NCI-H2081 (cell line): ENCODE results near the gene EGR1.

Source experiments
- DNase-seq, 2 experiments: peaks; one replicate each; lab custom pipeline; 2025; lab: John Stamatoyannopoulos, UW

Gene EGR1

GRCh38 chr5:138465261-138466124 lies at the start of gene EGR1:
Gene EGR1 (plus strand): TSS chr5:138465479. CDS start chr5:138465762, 283 bp downstream.
- peak; percentile 85 for DNase-seq

DNA sequence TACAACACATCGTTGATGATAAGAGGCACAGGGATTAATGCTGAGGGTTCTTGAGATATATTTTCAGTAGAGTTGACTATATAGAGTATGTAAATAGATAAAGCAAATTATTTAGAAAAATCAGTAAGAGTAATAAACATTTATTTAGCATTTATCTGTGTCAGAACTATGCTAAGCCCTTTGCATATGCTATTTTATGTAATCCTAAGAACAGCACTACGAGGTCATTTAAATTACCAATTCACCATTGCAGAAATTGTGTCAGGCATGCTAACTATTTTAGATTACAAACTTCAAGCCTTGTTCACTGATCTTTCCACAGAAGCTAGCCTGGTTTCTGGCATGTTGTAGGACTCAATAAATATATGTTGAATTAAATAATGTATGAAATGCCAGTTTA lies 46.8 kb upstream of the EGR1 start:
- no peak for DNase-seq

DNA sequence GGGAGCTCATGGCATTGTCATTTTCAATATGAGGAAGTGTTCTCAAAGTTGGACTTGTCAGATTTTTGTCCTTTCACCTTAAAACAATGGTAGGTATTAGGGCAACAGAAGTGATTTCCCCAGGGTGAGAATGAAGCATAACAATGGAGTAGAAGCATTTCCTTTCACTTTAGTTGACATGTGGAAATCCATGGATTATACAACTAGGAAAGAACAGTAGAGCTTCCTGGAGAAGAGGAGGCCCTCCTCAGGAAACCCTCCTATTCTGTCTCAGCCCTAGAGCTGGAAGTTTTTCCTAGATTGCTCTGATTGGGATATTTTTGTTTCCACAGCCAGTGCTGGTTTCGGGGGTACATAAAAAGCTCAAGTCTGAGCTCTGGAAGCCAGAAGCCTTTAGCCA lies 40.2 kb upstream of the EGR1 start:
- no peak for DNase-seq

GRCh38 chr5:138435943-138436342 lies 29.3 kb upstream of the EGR1 start:
- DNase-seq: no peak

- no peak for DNase-seq
Observed at GRCh38 chr5:138438003-138438723, 27.1 kb upstream of the EGR1 start.

DNA sequence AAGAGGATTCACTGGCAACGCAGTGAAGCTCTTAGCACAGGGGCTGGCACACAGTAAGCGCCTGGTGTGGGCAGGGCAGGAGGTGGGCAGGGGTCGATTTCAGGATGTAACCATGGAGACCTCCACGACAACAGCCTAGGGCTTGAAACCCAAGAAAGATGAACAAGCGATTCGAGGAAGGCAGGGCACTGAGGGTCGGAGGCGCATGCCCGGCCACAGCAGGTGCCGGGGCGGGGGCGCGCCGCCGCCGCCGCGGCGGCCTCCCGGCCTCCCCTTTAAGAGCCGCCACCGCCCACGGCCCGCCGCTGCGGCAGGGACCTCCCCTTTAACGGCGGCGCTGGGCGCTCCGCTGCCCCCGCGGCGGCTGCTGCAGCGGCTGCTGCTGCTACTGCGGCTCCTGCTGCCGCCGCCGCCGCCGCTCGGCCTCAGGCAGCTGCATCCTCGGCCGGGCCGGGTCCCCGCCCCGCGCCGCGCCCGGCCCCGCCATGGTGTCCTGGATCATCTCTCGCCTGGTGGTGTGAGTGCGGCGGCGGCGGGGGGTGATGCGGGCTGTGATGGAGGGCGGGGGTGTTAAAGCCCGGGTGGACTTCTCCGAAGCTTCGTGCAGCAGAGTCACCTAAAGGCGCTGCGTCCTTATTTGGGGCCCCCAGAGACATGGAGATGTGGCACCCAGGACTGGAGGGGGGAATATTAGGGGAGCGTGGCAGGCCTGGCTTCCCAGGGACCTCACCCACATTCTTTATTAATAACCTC lies 26.4 kb upstream of the EGR1 start, which contains the start of gene REEP2:
TSS of gene REEP2 (plus strand) at position 334 of the 753 bp plus-strand sequence. CDS start at position 486, 152 bp downstream.
- peak; percentile 26 to 51 for DNase-seq

DNA sequence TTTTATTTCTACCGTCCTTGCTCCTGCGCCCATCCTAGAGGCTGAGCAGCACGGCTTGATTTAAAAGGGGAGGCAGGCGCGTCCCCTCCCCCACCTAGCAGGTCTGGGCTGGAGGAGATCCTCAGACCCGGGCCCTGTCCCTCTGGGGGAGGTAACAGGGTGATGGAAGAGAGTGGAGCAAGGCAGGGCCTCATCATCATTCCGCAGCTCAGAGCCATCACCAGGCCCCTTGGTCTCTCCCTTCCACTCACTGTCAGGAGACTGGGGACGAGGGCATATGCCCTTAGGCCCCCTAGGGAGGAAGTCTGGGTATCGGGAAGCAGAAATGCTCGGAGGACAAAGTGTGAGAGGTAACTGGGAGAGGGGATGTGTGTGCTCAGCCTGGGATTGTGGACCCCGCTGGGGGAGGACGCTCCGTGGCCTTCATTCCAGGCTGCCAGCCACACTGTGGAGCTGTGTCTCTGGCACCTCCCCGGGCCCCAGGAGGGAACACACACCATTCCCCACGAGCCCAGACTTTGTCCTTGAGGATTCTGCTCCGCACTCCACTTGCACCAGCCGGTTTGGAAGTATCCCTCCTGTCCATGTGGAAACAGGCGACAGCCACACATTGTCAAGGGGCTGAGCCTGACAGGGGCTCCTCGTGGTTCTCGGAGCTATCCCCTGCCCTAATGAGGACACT lies 25.7 kb upstream of the EGR1 start:
- DNase-seq: no peak

- no peak for DNase-seq
Observed at GRCh38 chr5:138440159-138441073, 24.9 kb upstream of the EGR1 start.

DNA sequence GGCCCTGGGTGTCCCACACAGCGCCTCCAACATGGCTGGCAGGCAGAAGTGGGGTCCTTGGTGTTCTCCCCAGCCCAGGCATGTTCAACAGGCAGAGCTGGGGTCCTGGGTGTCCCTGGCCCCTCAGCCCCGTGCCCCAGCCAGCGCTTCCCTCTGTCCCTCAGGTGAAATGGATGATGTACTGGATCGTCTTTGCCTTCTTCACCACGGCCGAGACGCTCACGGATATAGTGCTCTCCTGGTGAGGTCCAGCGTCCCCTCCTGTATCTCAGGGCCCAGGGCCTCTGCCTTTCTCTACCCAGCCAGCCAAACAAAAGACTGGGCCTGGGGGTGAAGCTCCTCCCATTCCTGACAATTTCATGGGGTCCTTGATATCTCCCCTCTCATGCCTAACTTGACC lies 24.1 kb upstream of the EGR1 start:
- DNase-seq: no peak

DNA sequence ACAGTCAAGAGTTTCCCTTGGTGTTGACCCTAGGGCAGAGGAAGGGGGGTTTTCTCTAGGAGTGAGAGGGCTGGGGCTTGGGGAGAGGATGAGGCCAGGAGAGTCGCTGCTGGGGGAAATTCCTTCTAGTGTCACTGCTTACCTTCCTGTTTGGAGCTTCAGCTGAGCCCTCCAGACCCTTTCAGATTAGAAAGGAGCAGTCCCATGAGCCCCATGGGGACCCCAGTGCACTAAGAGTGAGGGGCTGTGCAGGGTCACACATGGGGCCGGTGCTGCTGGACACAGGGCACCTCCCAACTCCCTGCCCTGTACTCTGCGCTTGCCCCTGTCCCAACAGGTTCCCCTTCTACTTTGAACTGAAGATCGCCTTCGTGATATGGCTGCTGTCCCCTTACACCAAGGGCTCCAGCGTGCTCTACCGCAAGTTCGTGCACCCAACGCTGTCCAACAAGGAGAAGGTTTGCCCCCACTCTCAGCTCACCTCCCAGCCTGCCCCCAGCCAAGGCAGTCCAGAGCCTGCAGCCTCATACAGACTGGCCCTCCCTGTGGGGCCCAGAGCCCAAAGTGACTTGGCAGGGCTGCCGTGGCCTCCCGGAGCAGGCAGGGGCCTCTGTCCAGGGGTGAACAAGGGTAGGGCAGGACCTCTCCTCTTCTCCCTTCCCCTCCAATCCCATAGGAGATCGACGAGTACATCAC lies 21.1 kb upstream of the EGR1 start:
- DNase-seq: no peak

GRCh38 chr5:138444774-138445546 lies 20.3 kb upstream of the EGR1 start:
- no peak for DNase-seq

DNA sequence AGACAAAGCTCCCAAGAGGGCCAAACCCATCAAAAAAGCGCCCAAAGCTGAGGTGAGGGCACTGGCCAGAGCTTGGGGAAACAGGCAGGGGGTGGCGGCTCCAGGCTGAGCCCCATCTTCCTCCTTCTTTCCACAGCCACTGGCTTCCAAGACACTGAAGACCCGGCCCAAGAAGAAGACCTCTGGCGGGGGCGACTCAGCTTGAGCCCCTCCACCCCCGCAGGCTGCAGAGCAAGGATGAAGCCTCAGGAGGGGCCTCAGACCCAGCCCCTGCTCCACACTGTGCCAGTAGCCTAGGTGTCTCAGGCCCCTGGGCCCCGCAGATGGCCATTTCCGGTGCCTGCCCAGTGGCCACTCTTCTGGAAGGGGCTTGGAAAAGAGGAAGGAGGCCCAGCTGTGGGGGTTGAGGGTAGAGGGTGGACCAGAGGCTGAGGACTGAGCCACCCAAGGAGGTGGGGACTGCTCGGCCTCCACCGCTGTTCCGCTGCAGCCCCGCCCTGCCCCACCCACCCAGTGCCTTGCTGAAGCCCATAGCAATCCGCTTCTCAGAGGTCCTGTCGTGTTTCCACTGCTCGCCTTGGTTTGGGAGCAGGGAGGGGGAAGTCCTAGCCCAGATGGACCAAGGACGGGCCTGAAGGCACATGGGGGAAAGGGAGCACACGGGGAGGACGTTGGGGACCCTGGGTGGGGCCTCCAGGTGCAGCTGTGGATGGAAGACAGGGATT lies 19.6 kb upstream of the EGR1 start:
- DNase-seq: no peak

DNA sequence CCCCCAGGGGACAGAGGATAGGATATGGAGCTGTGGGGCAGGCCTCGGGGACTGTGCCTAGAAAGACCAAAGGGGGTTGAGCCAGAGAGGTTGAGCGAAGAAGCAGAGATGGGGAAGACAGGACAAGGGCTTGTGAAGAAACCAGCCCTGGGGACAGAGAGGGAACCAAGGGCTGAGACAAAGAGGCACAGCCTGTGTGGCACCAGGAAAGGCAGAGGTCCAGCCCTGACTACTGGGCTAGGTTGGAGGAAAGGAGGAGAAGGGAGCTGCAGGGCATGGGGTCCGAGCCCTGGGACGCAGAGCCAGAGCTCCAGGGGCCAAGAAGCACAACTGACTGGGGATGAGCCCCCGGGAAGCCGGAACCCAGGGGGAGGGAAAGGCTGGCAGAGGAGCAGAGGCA lies 17.2 kb upstream of the EGR1 start:
- DNase-seq: no peak

- peak; percentile 93 to 97 for DNase-seq
Observed at GRCh38 chr5:138448481-138449398, 16.5 kb upstream of the EGR1 start.

GRCh38 chr5:138449501-138450239 lies 15.6 kb upstream of the EGR1 start:
- DNase-seq: peak; percentile 73 to 82

- DNase-seq: no peak
Observed at GRCh38 chr5:138450971-138451370, 14.3 kb upstream of the EGR1 start.

- no peak for DNase-seq
Observed at GRCh38 chr5:138452720-138453119, 12.6 kb upstream of the EGR1 start.
